ENCODE results near the gene SLC50A1. TPM values are rescaled to one million over a fixed set of nuclear protein-coding genes. Genes with fewer than 3 reads are reported as not detected.

Gene SLC50A1
- total RNA-seq, 1 donor from 2014 or later, result 43.9 TPM

- Mint-ChIP-seq H3K4me1 (ENCODE audit: unreplicated experiment) (peaks cover 30% of the 10 kb centered on the region), H3K4me3 (ENCODE audit: unreplicated experiment) (peak within 1 kb of the TSS; percentile 97)
Observed at GRCh38 chr1:155172732-155173477, 37.3 kb downstream of the SLC50A1 start, which contains the start of gene KRTCAP2. Gene KRTCAP2 (minus strand): TSS chr1:155173304. CDS start chr1:155173224, 80 bp downstream.

GRCh38 chr1:155173478-155174323 is 38.0 kb downstream of the SLC50A1 start, which contains the start of gene TRIM46:
Gene TRIM46 (plus strand): TSS chr1:155173849. CDS start chr1:155173967, 118 bp downstream.
- Mint-ChIP-seq H3K36me3 (ENCODE audit: low read depth, unreplicated experiment) (peaks cover 36% of the 10 kb centered on the region), H3K4me3 (ENCODE audit: unreplicated experiment) (peak within 1 kb of the TSS; percentile 97), H3K4me1 (ENCODE audit: unreplicated experiment) (peaks cover 30% of the 10 kb centered on the region), H3K27ac (ENCODE audit: unreplicated experiment) (peak within 1 kb of the TSS; percentile 90), H3K9me3 (ENCODE audit: unreplicated experiment) (no peaks in the 10 kb centered on the region), H3K27me3 (ENCODE audit: unreplicated experiment) (peaks cover 8% of the 10 kb centered on the region)
- no peak for DNase-seq (ENCODE audit: low spot score)
- TF ChIP-seq CTCF (IDR thresholded peaks at IDR 0.05; ENCODE audit: unreplicated experiment), result peak; percentile 28

More at GRCh38 chr1:155172732-155173477, 37.3 kb downstream of the SLC50A1 start, which contains the start of gene KRTCAP2:
- TF ChIP-seq CTCF (IDR thresholded peaks at IDR 0.05; ENCODE audit: unreplicated experiment), result peak; percentile 96
- DNase-seq (ENCODE audit: low spot score), result peak; percentile 92
- Mint-ChIP-seq H3K9me3 (ENCODE audit: unreplicated experiment) (no peaks in the 10 kb centered on the region), H3K27me3 (ENCODE audit: unreplicated experiment) (peaks cover 8% of the 10 kb centered on the region), H3K36me3 (ENCODE audit: low read depth, unreplicated experiment) (peaks cover 36% of the 10 kb centered on the region), H3K27ac (ENCODE audit: unreplicated experiment) (peak within 1 kb of the TSS; percentile 90)

GRCh38 chr1:155174324-155175280 is 39.0 kb downstream of the SLC50A1 start:
- Mint-ChIP-seq H3K27ac (ENCODE audit: unreplicated experiment) (no peak overlapping the region), H3K27me3 (ENCODE audit: unreplicated experiment) (peaks cover 8% of the 10 kb centered on the region), H3K36me3 (ENCODE audit: low read depth, unreplicated experiment) (peaks cover 34% of the 10 kb centered on the region), H3K4me3 (ENCODE audit: unreplicated experiment) (peak overlapping the region; percentile 97), H3K9me3 (ENCODE audit: unreplicated experiment) (no peaks in the 10 kb centered on the region), H3K4me1 (ENCODE audit: unreplicated experiment) (peaks cover 30% of the 10 kb centered on the region)
- no peak for TF ChIP-seq CTCF (IDR thresholded peaks at IDR 0.05; ENCODE audit: unreplicated experiment)
- DNase-seq (ENCODE audit: low spot score), result peak; percentile 49

- DNase-seq (ENCODE audit: low spot score), result no peak
- H3K36me3 Mint-ChIP-seq (ENCODE audit: low read depth, unreplicated experiment), result peaks cover 29% of the 10 kb centered on the region
- H3K27ac Mint-ChIP-seq (ENCODE audit: unreplicated experiment), result no peak overlapping the region
- H3K4me1 Mint-ChIP-seq (ENCODE audit: unreplicated experiment), result peaks cover 30% of the 10 kb centered on the region
- peaks cover 8% of the 10 kb centered on the region for H3K27me3 Mint-ChIP-seq (ENCODE audit: unreplicated experiment)
- H3K4me3 Mint-ChIP-seq (ENCODE audit: unreplicated experiment), result peak overlapping the region; percentile 87
- no peak for TF ChIP-seq CTCF (IDR thresholded peaks at IDR 0.05; ENCODE audit: unreplicated experiment)
- H3K9me3 Mint-ChIP-seq (ENCODE audit: unreplicated experiment), result no peaks in the 10 kb centered on the region
Observed at GRCh38 chr1:155175281-155175926, 39.8 kb downstream of the SLC50A1 start.

Measured in endothelial cell (in vitro differentiated cells).